SJSA1 (cell line): ENCODE results near the gene MORN1. TPM values are rescaled to one million over a fixed set of nuclear protein-coding genes. Genes with fewer than 3 reads are reported as not detected.
A peak's percentile ranks its signal among the peaks of the same experiment; 100 is the strongest.
"Not testable (repeated sequence)": the region's sequence is repeated elsewhere in the genome, so short reads cannot be mapped to it uniquely, and the experiment has no call there.

Experiments used
- DNase-seq, 2 experiments: peaks; one replicate each; pipeline ENCODE4 v3.0.0-alpha.2; 2015 to 2020; ENCODE audit warnings: low spot score in 2 of 2, low read depth in 1 of 2
- H3K27ac ChIP-seq: fragments of 250-450 bp; sonication (Bioruptor Pico); 2 replicates; pipeline ENCODE4 v1.5.1; 2020; ENCODE audit warnings: mild to moderate bottlenecking, moderate library complexity
- H3K27me3 ChIP-seq: fragments of 250-450 bp; sonication (Bioruptor Pico); replicated peaks from 2 replicates; pipeline ENCODE4 v1.5.1; 2020; ENCODE audit warnings: mild to moderate bottlenecking, moderate library complexity
- H3K36me3 ChIP-seq: fragments of 250-450 bp; sonication (Bioruptor Pico); 2 replicates; pipeline ENCODE4 v1.5.1; 2020; ENCODE audit warnings: mild to moderate bottlenecking
- H3K4me1 ChIP-seq: fragments of 250-450 bp; sonication (Bioruptor Pico); replicated peaks from 2 replicates; pipeline ENCODE4 v1.6.1; 2021; ENCODE audit warnings: mild to moderate bottlenecking
- H3K4me3 ChIP-seq: fragments of 250-450 bp; sonication (Bioruptor Pico); 2 replicates; pipeline ENCODE4 v1.5.1; 2020; ENCODE audit warnings: mild to moderate bottlenecking
- H3K9me3 ChIP-seq: fragments of 250-450 bp; sonication (Bioruptor Pico); replicated peaks from 2 replicates; pipeline ENCODE4 v1.5.1; 2020; ENCODE audit warnings: mild to moderate bottlenecking
- total RNA-seq: library from RNA; depleted of rRNA; stranded (reverse); fragments of >200 nt; shearing (Covaris generic); gene quantifications from 2 replicates; pipeline ENCODE4 v1.2.3, GENCODE V29; 2014

The MORN1 gene
- total RNA-seq, 1 experiment from 2014 or later: 5.0 TPM

DNA sequence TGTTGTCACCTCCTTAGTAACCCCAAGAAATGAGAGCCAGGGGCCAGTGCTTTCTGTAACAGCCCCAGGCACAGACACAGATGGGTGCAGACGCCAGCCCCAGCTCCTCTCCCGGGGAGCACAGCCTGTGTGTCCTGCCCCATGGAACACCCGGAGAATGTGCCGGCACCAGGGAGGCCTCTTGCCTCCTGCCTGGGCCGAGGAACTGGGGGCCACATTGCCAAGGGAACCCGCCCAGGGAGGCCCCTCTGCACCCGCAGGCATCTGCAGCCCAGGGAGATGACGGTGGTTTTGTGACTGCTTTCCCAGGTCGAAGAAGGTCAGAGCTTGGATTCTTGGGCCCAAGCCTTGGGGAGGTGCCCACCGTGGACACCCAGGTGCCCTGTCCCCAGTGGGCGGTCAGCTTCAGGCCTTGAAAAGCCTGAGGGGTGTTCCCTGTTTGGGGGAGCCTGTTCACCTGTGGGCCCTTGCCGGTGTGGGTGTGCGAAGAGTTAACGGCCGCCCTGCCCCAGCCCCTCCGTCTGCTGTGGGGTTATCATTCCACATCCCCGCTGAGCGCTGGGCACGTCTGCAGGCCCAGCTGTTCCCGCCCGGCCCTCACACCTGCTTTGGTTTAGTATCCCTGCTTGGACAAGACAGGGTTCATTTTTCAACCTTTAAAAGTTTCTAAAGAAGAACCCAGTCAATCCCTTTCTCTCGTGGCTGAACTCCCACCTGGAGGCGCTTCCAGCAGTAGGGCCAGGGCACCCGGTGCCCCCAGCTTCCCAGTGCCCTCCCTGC is 62.5 kb downstream of the MORN1 start:
- Histone ChIP-seq H3K4me3 (no peak overlapping the region), H3K27ac (no peak overlapping the region)

DNA sequence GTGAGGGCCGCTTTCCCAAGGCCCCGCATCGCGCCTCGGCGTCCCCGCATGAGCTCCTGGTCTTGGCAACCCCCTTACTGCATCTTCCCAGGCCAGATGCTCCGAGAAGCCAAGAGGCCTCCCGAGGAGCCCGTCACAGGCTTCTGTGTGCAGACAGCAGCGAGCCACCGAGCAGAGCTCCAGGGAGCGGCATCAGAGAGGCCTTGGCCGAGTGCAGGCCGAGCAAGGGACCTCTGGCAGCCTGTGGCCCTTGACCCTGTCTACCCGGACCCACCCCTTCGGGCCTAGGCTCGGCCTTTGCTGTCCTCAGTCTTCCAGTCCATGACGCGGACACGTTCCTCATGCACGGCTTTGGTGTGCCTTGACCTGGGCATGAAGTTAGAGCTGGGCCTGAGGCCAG is 63.5 kb downstream of the MORN1 start:
- DNase-seq: no peak
- Histone ChIP-seq H3K4me3 (no peak overlapping the region), H3K36me3 (no peaks in the 10 kb centered on the region), H3K4me1 (peaks cover 19% of the 10 kb centered on the region), H3K27ac (no peak overlapping the region), H3K9me3 (no peaks in the 10 kb centered on the region; the same call in 1 of the 2 replicates), H3K27me3 (no peaks in the 10 kb centered on the region)

More for the DNA sequence above, 62.5 kb downstream of the MORN1 start:
- no peak for DNase-seq
- Histone ChIP-seq H3K36me3 (no peaks in the 10 kb centered on the region), H3K4me1 (peaks cover 19% of the 10 kb centered on the region), H3K27me3 (no peaks in the 10 kb centered on the region), H3K9me3 (no peaks in the 10 kb centered on the region; the same call in 1 of the 2 replicates)

DNA sequence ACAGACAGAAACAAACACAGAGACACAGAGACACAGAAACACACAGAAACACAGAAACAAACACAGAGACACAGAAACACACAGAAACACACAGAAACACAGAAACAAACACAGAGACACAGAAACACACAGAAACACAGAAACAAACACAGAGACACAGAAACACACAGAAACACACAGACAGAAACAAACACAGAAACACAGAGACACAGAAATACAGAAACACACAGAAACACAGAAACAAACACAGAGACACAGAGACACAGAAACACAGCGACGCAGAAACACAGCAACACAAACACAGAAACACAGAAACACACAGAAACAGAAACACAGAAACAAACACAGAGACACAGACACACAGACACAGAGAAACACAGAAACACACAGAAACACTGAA is 64.2 kb downstream of the MORN1 start:
- H3K9me3 ChIP-seq, H3K4me3 ChIP-seq, H3K36me3 ChIP-seq, H3K27ac ChIP-seq, DNase-seq, H3K27me3 ChIP-seq: not testable (repeated sequence)
- peaks cover 25% of the 10 kb centered on the region for H3K4me1 ChIP-seq

DNA sequence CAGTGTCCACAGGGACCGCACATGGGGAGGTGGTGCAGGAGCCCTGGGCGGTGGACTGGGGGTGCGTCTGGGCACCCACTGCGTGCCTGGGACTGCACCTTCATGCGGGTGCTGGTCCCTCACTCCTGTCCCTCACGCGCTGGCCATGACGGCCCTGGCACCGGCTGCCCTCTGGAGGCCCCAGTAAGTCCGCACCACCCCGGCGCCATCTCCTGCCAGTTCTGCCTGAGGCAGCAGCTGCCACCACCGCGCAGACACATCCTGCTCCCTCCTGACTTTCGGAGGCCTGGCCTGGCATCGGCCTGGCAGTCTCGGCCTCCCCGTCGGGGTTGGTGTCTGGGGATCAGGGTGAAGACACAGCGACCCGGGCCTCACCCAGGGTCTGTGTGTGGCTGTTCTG is 64.8 kb downstream of the MORN1 start:
- Histone ChIP-seq H3K9me3 (no peaks in the 10 kb centered on the region; the same call in 1 of the 2 replicates), H3K4me3 (no peak overlapping the region), H3K27me3 (no peaks in the 10 kb centered on the region), H3K27ac (no peak overlapping the region), H3K4me1 (peaks cover 32% of the 10 kb centered on the region), H3K36me3 (no peaks in the 10 kb centered on the region)
- no peak for DNase-seq

DNA sequence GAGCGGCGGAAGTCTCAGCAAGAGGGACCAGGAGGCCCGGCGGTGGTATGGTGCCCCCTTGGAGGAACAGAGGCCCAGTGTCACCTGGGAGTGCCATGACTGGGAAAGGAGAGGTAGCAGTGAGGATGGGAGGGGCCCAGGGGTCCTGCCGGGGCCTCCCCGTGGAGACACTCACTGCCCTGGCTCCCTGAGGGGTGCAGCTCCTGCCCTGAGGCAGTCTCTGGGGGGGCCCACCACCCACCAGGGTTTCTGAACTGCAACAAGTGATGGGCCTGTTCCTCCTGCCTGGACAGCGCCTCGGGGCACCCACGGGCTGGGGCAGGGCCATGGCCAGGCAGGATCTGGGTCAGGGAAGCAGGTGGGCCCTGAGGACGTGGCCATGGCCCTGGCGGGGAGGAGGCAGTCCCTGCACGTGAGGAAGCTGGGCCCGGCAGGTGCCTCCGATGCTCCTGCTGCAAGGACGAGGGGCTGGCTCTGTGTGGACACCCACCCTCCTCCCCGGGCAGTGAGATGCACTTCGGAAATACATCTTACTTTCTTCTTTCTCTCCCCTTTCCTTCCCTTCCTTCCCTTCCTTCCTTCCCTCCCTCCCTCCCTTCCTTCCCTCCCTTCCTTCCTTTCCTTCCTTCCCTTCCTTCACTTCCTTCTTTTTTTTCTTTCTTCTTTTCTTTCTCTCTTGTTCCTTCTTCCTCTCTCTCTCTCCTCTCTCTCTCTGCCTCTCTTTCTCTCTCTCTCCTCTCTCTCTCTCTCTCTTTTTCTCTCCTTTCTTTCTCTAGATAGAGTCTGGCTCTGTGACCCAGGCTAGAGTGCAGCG is 66.6 kb downstream of the MORN1 start:
- no peak overlapping the region for H3K4me3 ChIP-seq
- no peak for DNase-seq
- no peaks in the 10 kb centered on the region for H3K36me3 ChIP-seq
- no peaks in the 10 kb centered on the region; the same call in 1 of the 2 replicates for H3K9me3 ChIP-seq
- no peak overlapping the region for H3K27ac ChIP-seq
- H3K27me3 ChIP-seq: no peaks in the 10 kb centered on the region
- peaks cover 16% of the 10 kb centered on the region for H3K4me1 ChIP-seq

DNA sequence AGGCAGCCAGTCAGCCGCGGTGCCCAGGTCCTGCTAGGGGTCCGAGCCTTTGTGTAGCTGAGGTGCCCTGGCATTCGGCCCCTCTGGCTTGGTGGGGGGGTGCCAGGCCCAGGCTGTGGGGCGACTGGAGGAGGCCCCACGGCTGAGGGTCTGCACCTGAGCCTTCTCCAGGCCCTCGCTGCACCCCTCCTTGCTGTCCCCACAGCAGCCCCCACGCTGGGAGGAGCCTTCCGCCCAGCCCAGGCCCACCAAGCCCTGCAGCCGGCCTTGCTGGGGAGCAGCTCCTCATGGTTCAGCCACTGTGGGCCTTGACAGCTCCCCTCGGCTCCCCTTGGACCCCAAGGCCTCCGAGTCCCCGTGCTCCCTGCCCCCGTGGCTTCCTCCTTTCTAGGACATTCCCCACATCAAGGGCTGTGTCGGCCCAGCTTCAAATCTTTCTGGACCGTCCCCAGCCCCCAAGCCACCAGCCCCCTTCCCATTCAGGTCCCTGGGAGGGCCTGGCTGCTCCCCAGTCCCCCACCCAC is 67.8 kb downstream of the MORN1 start:
- no peak overlapping the region for H3K4me3 ChIP-seq
- no peak for DNase-seq

DNA sequence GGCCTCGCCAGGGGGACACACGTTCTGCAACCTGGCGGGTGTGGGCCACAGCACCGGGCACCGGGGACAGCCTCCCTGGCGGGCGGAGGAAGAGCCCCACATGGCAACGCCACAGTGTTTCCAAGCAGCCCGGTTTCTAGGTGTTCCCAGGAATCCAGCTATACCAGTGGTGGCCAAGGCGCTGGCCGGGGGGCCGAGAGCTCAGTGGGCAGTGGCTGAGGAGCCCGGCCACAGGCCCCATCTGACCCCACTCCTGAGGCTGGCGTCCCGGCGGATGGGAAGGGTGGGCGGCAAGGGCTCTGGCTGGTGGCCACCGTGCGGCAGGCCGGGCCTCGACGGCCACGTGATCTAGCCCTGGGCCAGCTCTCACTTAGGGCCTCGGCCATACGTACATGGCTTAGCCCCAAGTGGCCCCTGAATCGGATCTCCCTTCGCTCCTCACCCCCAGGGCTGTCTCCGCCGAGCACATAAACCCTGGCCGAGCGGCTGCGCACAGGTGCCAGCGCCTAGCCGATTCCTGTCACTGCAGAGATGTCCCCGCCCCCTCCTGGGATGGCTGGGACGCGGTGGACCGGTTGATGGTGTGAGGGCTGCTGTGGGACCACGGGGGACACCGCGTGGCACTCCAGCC is 68.7 kb downstream of the MORN1 start:
- H3K27ac ChIP-seq: peak overlapping the region; percentile 46
- no peaks in the 10 kb centered on the region for H3K27me3 ChIP-seq
- H3K4me3 ChIP-seq: no peak overlapping the region
- DNase-seq: no peak
- H3K9me3 ChIP-seq: no peaks in the 10 kb centered on the region; the same call in 1 of the 2 replicates
- H3K36me3 ChIP-seq: no peaks in the 10 kb centered on the region
- H3K4me1 ChIP-seq: peaks cover 14% of the 10 kb centered on the region

More for the DNA sequence above, 67.8 kb downstream of the MORN1 start:
- H3K9me3 ChIP-seq: no peaks in the 10 kb centered on the region; the same call in 1 of the 2 replicates
- no peaks in the 10 kb centered on the region for H3K36me3 ChIP-seq
- H3K27me3 ChIP-seq: no peaks in the 10 kb centered on the region
- H3K27ac ChIP-seq: no peak overlapping the region
- peaks cover 14% of the 10 kb centered on the region for H3K4me1 ChIP-seq

DNA sequence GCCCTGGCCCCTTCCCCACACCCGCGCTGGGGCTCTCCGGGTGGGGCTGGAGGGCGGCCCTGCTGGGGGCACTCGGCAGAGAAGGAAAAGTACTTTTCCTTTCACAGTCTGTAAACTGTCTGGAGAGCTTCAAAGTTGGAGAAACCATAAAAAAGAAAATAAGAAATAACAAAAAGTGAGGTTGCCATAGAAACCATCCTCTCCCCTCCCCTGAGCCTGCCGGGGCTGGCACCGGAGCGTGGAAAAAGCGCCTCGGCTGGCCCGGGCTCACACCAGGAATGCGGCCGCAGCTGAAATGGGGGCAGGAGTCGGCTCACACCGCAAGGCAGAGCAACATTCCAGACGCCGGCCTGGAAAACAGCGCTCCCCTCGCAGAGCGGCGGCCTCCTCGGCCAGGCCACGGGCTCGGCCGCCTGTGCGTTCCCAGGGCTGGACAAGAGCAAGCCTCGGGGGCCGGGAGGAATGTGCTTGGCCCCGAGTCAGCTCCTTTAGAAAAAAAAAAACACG is 69.2 kb downstream of the MORN1 start:
- Histone ChIP-seq H3K36me3 (no peaks in the 10 kb centered on the region), H3K27me3 (no peaks in the 10 kb centered on the region), H3K9me3 (no peaks in the 10 kb centered on the region; the same call in 1 of the 2 replicates), H3K4me3 (no peak overlapping the region; the same call in 1 of the 2 replicates), H3K4me1 (peaks cover 14% of the 10 kb centered on the region), H3K27ac (peak overlapping the region; percentile 46)
- DNase-seq: peak; percentile 81 to 88

DNA sequence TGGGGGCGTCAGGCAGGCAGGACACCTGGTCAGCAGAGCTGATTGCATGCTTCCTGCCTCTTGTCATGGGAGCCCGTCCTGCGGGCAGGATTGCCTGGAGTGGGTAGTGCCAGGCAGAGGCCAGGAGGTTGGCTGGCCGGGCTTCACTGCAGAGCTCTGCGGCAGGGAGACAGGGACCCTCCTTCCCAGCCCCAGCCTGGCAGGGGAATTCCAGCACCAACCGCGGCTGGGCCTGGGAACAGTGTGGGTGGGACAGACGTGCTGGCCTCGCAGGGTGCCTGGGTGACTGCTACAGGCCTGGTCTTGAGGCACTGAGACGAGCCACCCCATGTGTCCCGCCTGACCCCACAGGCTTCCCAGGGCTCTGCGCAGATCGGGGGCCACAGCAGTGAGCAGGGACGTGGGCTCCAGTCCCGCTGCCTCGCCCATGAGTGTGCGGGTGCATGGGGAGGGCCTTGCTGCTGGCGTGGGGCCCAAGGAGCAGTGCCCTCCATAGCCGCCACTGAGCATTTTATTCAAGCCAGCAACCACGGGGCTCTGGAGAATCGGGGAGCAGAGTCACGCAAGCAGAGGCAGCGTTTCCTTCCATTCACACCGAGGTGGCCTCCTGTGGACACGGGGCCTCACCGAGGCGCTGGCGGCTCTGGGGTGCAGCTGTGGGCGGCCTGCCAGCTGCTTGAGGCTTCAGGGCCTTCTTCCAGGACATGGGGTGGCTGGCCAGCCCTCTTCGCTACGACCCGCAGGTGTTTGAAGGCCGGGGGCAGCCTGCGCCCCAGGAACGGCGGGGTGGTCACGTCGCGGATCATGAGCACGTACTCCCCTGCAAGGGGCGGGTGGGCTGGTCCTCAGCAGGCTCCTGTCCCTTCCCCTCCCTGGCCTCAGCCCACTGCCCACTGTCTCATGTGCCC is 70.3 kb downstream of the MORN1 start:
- no peaks in the 10 kb centered on the region for H3K36me3 ChIP-seq
- no peak overlapping the region for H3K27ac ChIP-seq
- no peak overlapping the region for H3K4me3 ChIP-seq
- no peaks in the 10 kb centered on the region; the same call in 1 of the 2 replicates for H3K9me3 ChIP-seq
- DNase-seq: no peak
- no peaks in the 10 kb centered on the region for H3K27me3 ChIP-seq
- H3K4me1 ChIP-seq: peaks cover 21% of the 10 kb centered on the region

DNA sequence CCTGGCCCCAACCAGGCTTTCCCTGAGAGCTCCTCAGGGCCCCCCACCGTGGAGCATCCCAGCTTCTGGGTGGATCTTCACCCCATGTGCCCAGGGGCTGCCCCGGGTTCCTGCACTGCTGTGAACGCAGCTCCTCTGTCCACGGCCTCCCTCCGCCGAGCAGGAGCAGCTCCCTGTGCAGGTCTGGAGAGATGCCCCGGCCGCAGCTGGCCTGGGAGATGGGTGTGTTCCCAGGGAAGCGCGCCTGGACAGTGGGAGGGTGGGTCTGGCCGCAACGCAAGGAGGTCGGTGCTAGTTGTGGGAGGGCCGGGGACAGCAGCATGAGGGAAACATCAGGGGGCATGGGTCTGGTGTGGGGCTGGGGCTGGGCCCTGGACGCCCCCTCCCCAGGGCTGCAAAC is 71.3 kb downstream of the MORN1 start:
- Histone ChIP-seq H3K36me3 (0 out of 2 replicates have a peak, but pooled peaks cover 2% of the 10 kb centered on the region), H3K27me3 (no peaks in the 10 kb centered on the region), H3K4me1 (peaks cover 28% of the 10 kb centered on the region), H3K27ac (no peak overlapping the region), H3K4me3 (no peak overlapping the region), H3K9me3 (no peaks in the 10 kb centered on the region; the same call in 1 of the 2 replicates)
- DNase-seq: no peak

DNA sequence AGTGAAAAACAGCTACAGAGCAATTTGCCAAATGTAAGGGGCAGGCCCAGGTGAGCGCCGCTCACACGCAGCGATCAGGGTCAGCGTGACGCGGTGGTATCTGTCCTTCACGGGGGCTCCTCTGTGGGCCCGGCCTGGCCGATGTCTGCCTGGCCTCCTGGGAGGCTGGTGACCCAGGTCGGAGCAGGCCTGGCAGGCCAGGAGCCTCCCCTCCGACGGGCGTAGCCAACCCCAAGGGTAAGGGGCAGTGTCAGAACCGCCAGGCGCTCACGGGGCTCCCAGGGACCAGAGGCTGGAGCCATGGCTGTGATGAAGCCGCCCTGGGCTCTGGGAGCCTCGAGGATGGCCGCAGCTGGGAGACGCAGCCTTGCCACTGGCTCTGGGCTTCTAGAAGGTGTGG is 72.1 kb downstream of the MORN1 start:
- Histone ChIP-seq H3K4me3 (no peak overlapping the region), H3K4me1 (peaks cover 31% of the 10 kb centered on the region), H3K27ac (no peak overlapping the region), H3K36me3 (0 out of 2 replicates have a peak, but pooled peaks cover 2% of the 10 kb centered on the region), H3K27me3 (no peaks in the 10 kb centered on the region), H3K9me3 (no peaks in the 10 kb centered on the region; the same call in 1 of the 2 replicates)
- no peak for DNase-seq
